Nephron (organoid): ENCODE measurements around the gene MTREX.
A peak's percentile ranks its signal among the peaks of the same experiment; 100 is the strongest.

Experiments
- H3K27ac Mint-ChIP-seq, 3 experiments: 2 replicates each; pipeline ENCODE4 v1.8.0; 2020; ENCODE audit warnings: mixed read lengths in 3 of 3, mild to moderate bottlenecking in 2 of 3, moderate library complexity in 1 of 3
- H3K27me3 Mint-ChIP-seq: 2 replicates; pipeline ENCODE4 v1.8.0; 2021; ENCODE audit warnings: low read depth, mild to moderate bottlenecking, moderate library complexity, mixed read lengths
- H3K36me3 Mint-ChIP-seq: 2 replicates; pipeline ENCODE4 v1.8.0; 2020; ENCODE audit warnings: low read depth, mixed read lengths
- H3K4me1 Mint-ChIP-seq: 2 replicates; pipeline ENCODE4 v1.8.0; 2020; ENCODE audit warnings: mixed read lengths
- H3K4me3 Mint-ChIP-seq, 3 experiments: 2 replicates each; pipeline ENCODE4 v1.8.0; 2020; ENCODE audit warnings: mild to moderate bottlenecking in 3 of 3, mixed read lengths in 3 of 3, moderate library complexity in 2 of 3
- H3K9me3 Mint-ChIP-seq: 2 replicates; pipeline ENCODE4 v1.8.0; 2020; ENCODE audit warnings: mixed read lengths
- TF ChIP-seq, protein P1 (sequence below), 3 experiments: fragments of 200-600 bp; sonication (generic); IDR thresholded peaks; one replicate each; pipeline ENCODE4 v1.5.0; 2021; ENCODE audit warnings: antibody characterized with exemption in 3 of 3; ENCODE audit not compliant: unreplicated experiment in 3 of 3

MTREX gene

DNA sequence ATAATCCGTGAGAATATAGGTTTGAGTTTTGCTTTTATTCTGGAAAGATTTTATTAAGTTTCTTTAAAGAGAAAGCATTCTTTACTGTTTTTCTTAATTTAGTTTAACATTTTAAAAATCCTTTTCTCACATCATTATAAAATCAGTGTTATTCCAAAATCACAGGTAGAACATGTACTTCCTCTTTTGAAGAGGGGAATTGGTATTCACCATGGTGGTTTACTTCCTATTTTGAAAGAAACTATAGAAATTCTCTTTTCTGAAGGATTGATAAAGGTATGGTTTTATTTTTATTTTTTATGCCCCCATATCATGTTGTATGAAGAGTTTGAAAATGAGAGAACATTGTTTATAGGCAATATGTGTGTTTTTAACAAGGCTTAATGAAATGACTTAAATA is 43.0 kb downstream of the MTREX start:
- H3K36me3 Mint-ChIP-seq = peaks cover 84% of the 10 kb centered on the region
- TF ChIP-seq, protein P1, sequence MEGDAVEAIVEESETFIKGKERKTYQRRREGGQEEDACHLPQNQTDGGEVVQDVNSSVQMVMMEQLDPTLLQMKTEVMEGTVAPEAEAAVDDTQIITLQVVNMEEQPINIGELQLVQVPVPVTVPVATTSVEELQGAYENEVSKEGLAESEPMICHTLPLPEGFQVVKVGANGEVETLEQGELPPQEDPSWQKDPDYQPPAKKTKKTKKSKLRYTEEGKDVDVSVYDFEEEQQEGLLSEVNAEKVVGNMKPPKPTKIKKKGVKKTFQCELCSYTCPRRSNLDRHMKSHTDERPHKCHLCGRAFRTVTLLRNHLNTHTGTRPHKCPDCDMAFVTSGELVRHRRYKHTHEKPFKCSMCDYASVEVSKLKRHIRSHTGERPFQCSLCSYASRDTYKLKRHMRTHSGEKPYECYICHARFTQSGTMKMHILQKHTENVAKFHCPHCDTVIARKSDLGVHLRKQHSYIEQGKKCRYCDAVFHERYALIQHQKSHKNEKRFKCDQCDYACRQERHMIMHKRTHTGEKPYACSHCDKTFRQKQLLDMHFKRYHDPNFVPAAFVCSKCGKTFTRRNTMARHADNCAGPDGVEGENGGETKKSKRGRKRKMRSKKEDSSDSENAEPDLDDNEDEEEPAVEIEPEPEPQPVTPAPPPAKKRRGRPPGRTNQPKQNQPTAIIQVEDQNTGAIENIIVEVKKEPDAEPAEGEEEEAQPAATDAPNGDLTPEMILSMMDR (IDR thresholded peaks at IDR 0.05; ENCODE audit: unreplicated experiment in 3 of 3) = no peak

DNA sequence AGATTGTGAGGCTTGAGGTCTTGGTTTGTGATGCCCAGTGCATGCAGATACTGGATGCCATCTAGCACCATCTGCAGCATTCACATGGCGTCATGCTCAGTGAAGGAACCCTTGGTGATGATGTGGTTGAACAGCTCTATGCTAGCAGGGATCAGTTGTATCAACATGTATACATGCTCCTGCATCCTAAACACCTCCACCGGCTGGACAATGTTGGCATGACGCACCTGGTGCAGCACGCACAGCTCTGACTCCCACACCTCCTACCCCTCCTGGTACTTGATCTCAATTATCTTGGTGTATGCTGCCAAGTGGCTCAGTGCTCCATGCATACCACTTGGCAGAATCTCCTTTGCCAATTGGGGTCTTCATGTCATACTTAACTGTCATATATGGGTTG is 49.1 kb downstream of the MTREX start:
- H3K27me3 Mint-ChIP-seq = no peaks in the 10 kb centered on the region
- H3K36me3 Mint-ChIP-seq = peaks cover 69% of the 10 kb centered on the region
- no peak overlapping the region for H3K4me3 Mint-ChIP-seq
- H3K9me3 Mint-ChIP-seq = no peaks in the 10 kb centered on the region
- TF ChIP-seq, protein P1 (IDR thresholded peaks at IDR 0.05; ENCODE audit: unreplicated experiment in 3 of 3) = no peak
- H3K27ac Mint-ChIP-seq = no peak overlapping the region
- H3K4me1 Mint-ChIP-seq = no peaks in the 10 kb centered on the region

More for the DNA sequence above, 43.0 kb downstream of the MTREX start:
- Mint-ChIP-seq H3K4me3 (no peak overlapping the region), H3K27me3 (no peaks in the 10 kb centered on the region), H3K9me3 (no peaks in the 10 kb centered on the region), H3K4me1 (no peaks in the 10 kb centered on the region), H3K27ac (no peak overlapping the region)

DNA sequence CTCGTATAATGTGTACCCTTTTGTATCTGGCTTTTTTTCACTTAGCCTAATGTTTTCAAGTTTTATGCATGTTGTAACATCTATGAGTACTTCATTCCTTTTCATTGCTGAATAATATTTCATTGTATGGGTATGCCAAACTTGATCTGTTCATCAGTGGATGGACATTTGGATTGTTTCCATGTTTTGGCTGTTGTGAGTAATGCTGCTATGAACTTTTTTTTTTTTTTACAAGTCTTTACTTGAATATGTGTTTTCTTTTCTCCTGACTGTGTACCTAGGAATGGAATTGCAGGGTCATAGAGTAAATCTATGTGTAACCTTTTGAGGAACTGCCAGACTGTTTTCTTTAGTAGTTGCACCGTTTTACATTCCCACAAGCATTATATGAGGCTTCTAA is 52.4 kb downstream of the MTREX start:
- TF ChIP-seq, protein P1 (IDR thresholded peaks at IDR 0.05; ENCODE audit: unreplicated experiment in 3 of 3) = no peak
- H3K4me1 Mint-ChIP-seq = peaks cover 5% of the 10 kb centered on the region
- no peaks in the 10 kb centered on the region for H3K9me3 Mint-ChIP-seq
- no peak overlapping the region for H3K4me3 Mint-ChIP-seq
- peaks cover 53% of the 10 kb centered on the region for H3K36me3 Mint-ChIP-seq
- no peak overlapping the region for H3K27ac Mint-ChIP-seq
- no peaks in the 10 kb centered on the region for H3K27me3 Mint-ChIP-seq

DNA sequence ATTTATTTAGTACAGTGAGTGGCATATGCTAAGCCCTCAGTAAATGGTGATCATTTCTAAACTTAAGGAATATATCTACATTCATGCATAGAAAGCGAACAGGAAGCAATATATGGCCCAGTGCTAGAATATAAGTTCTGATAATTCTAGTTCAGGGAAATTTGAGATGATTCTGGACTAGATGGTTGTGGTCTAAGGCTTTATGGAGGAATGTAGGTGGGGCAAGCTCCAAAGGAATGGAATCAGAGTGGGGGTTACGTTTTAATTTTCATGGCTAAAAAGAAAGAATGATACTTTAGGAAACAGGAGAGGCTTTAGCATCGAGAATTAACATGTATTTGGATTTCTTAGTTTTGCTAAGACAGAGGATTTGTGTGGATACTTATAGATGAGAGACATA is 56.1 kb downstream of the MTREX start:
- TF ChIP-seq, protein P1 (IDR thresholded peaks at IDR 0.05; ENCODE audit: unreplicated experiment in 3 of 3) = no peak
- H3K27me3 Mint-ChIP-seq = no peaks in the 10 kb centered on the region
- no peaks in the 10 kb centered on the region for H3K9me3 Mint-ChIP-seq
- no peak overlapping the region for H3K4me3 Mint-ChIP-seq
- peak overlapping the region in 1 of 3 experiments; percentile 40 for H3K27ac Mint-ChIP-seq
- peaks cover 43% of the 10 kb centered on the region for H3K36me3 Mint-ChIP-seq
- H3K4me1 Mint-ChIP-seq = peaks cover 5% of the 10 kb centered on the region

DNA sequence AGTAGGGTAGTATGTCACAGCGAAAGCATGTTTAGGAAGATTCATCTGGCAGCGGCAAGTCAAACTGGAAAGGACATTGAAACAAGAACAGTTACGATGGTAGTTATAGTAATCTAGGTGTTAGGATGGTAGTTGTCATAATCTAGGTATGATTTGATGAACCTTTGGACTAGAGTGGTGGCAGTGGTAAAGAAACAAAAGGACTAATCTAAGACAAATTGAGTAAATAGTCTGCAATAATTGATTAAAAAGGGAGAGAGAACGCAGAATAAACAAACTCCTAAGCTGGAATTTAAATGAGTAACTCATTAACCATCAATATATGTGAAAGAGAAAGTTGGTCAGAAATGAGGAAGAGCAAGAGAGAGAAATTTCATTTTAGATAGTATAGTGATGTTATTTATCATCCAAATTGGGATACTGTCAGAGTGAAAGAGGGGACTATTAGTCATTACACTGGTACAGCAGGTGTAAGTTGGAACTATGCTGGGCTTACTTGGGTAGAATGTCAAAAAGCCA is 56.8 kb downstream of the MTREX start:
- Mint-ChIP-seq H3K27me3 (no peaks in the 10 kb centered on the region), H3K4me1 (peaks cover 5% of the 10 kb centered on the region), H3K36me3 (peaks cover 40% of the 10 kb centered on the region), H3K9me3 (no peaks in the 10 kb centered on the region), H3K4me3 (no peak overlapping the region), H3K27ac (peak overlapping the region; percentile 0 to 78 (median 45))
- TF ChIP-seq, protein P1 (IDR thresholded peaks at IDR 0.05; ENCODE audit: unreplicated experiment in 3 of 3) = no peak

DNA sequence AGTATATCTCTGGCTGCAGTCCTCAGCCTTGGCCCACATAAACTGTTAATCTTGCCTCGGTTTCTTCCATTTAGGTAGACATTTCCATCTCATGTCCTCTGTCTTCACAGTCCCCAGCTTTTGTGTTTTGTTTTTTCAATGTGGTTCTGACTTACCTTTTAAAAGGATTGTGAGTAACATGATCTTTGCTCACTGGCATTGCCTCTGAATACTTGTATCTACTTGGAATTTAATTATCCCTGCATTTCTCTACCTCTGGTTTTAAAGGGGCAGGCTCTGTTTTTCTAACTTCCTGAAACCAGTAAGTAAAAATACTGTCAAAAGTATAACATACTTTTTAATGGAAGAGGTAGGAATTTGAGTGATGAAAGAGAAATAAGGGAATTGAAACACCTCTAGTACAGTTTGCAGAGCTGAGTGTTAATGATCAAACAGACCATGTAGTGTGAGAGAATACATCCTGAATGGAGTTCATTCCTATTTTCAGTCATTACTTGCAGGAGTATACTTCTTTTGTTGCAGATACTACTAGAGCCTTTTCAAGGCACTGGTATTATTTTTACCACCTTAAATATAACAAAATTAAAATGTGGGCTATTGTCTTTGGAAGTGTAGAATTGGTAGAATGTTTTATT is 62.6 kb downstream of the MTREX start:
- Mint-ChIP-seq H3K27me3 (no peaks in the 10 kb centered on the region), H3K27ac (peak overlapping the region; percentile 95 to 97 (median 96)), H3K4me1 (peaks cover 9% of the 10 kb centered on the region), H3K4me3 (peak overlapping the region; percentile 21 to 72 (median 50)), H3K36me3 (peaks cover 76% of the 10 kb centered on the region), H3K9me3 (peaks cover 20% of the 10 kb centered on the region)
- TF ChIP-seq, protein P1 (IDR thresholded peaks at IDR 0.05; ENCODE audit: unreplicated experiment in 3 of 3) = no peak
